GM23248 (cell line): ENCODE data around the gene GPR61. TPM values are rescaled to one million over a fixed set of nuclear protein-coding genes. Genes with fewer than 3 reads are reported as not detected.

ENCODE experiments used
- DNase-seq: peaks from one replicate; pipeline ENCODE4 v3.0.0-alpha.2; 2015
- H2AFZ ChIP-seq: fragments of 200-600 bp; sonication (generic); 2 replicates; pipeline ENCODE4 v1.6.1; 2016; ENCODE audit warnings: antibody characterized with exemption
- H3F3A ChIP-seq: fragments of 200-600 bp; sonication (generic); 2 replicates; pipeline ENCODE4 v1.6.1; 2016; ENCODE audit warnings: mild to moderate bottlenecking, antibody characterized with exemption, mixed run types; ENCODE audit not compliant: insufficient read depth
- H3K27ac ChIP-seq: fragments of 200-600 bp; sonication (generic); 2 replicates; pipeline ENCODE4 v1.5.1; 2016; ENCODE audit warnings: mild to moderate bottlenecking
- H3K27me3 ChIP-seq: fragments of 200-600 bp; sonication (generic); replicated peaks from 2 replicates; pipeline ENCODE4 v1.6.1; 2016; ENCODE audit warnings: mild to moderate bottlenecking; ENCODE audit not compliant: insufficient read depth
- H3K36me3 ChIP-seq: fragments of 200-600 bp; sonication (generic); 2 replicates; pipeline ENCODE4 v1.6.1; 2016; ENCODE audit warnings: low read depth, mild to moderate bottlenecking
- H3K4me1 ChIP-seq: fragments of 200-600 bp; sonication (generic); 2 replicates; pipeline ENCODE4 v1.6.1; 2016; ENCODE audit warnings: mild to moderate bottlenecking; ENCODE audit not compliant: insufficient read depth
- H3K4me2 ChIP-seq: fragments of 200-600 bp; sonication (generic); one replicate; pipeline ENCODE4 v1.6.1; 2016; ENCODE audit warnings: mild to moderate bottlenecking; ENCODE audit not compliant: unreplicated experiment
- H3K4me3 ChIP-seq: fragments of 200-600 bp; sonication (generic); 2 replicates; pipeline ENCODE4 v1.5.1; 2016; ENCODE audit warnings: mild to moderate bottlenecking
- H3K79me2 ChIP-seq: fragments of 200-600 bp; sonication (generic); 2 replicates; pipeline ENCODE4 v1.6.1; 2016; ENCODE audit warnings: mild to moderate bottlenecking; ENCODE audit not compliant: insufficient read depth
- H3K9ac ChIP-seq: fragments of 200-600 bp; sonication (generic); 2 replicates; pipeline ENCODE4 v1.6.1; 2016; ENCODE audit warnings: mild to moderate bottlenecking
- H3K9me2 ChIP-seq: fragments of 200-600 bp; sonication (generic); 2 replicates; pipeline ENCODE4 v1.6.1; 2016; ENCODE audit warnings: mixed run types, mild to moderate bottlenecking, moderate library complexity; ENCODE audit not compliant: insufficient read depth
- H3K9me3 ChIP-seq: fragments of 200-600 bp; sonication (generic); one replicate; pipeline ENCODE4 v1.6.1; 2017; ENCODE audit warnings: low read depth
- H4K20me1 ChIP-seq: fragments of 200-600 bp; sonication (generic); 2 replicates; pipeline ENCODE4 v1.6.0; 2016; ENCODE audit not compliant: insufficient read depth
- EZH2 ChIP-seq: fragments of 200-600 bp; sonication (generic); IDR thresholded peaks from 2 replicates; pipeline ENCODE4 v1.6.1; 2018; ENCODE audit warnings: antibody characterized with exemption, mild to moderate bottlenecking; ENCODE audit not compliant: insufficient read depth, poor library complexity, severe bottlenecking
- EZH2phosphoT487 ChIP-seq: fragments of 200-600 bp; sonication (generic); IDR thresholded peaks from 2 replicates; pipeline ENCODE4 v1.6.1; 2018; ENCODE audit warnings: antibody characterized with exemption, moderate library complexity, mild to moderate bottlenecking, low read depth; ENCODE audit not compliant: insufficient read depth
- WGBS, 2 experiments: methylation state at CpG; one replicate each; pipeline ENCODE4 v1.1.6; 2015 to 2017; ENCODE audit warnings: low lambda C conversion rate in 2 of 2, low coverage in 1 of 2; ENCODE audit errors: missing lambda C conversion rate in 2 of 2; 5-methylcytosine and 5-hydroxymethylcytosine counted together
- in situ Hi-C: fragments of 300-500 bp; cut with MboI; formaldehyde crosslinking; loops from 2 replicates; pipeline ENCODE4 v1.15.0; 2020
- polyA plus RNA-seq: library from polyadenylated mRNA; unstranded; fragments of >200 nt; fragmentation: Nextera tagmentation; extraction: Ambion mirVana; gene quantifications from 2 replicates; pipeline ENCODE4 v1.2.1, GENCODE V29; 2016
- total RNA-seq: library from RNA; depleted of rRNA; stranded (reverse); fragments of >200 nt; shearing (Covaris generic); gene quantifications from 2 replicates; pipeline ENCODE4 v1.2.3, GENCODE V29; 2014

Gene GPR61
- total and polyA plus RNA-seq, 2 experiments from 2014 or later: not detected

DNA sequence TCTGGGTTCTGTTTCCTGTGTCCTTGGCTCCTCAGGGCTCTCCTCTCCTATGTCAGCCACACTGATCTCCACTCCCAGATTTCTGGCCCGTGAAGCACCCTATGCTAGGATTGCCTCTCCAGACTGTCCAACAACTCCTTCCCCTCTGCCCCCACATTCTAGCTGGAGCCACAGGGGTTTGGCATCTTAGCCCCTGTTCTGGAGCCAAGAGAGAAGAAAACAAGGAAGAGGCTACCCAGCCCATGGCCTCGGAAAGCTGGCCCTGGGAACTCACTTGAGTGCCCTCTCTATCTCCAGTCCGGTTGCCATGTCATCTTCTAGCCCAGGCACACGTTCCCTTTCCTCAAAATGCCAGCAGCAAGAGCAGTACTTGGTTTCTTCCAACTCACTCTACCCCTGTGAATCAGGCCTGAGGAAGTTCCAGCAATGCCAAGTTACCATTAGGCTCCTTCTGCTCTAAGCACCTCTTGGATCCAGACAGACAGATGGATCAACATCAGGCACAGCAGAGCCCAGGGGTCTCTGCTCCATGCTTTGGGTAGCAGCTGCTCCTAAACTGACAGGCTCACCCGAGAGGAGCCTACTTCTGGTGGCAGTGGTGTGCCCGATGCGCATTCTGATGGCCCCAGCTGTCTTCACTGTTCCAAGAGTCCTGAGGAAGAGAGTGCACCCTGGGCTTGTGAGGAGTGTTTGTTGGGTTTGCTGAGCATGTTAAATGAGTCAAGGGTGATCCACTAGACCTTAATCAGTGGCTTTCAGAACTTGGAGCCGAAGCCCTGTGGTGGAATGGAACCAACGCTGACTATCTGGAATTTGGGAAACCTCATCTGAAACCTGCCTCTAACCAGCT lies 11.6 kb upstream of the GPR61 start:
- TF ChIP-seq EZH2phosphoT487: no peak
- TF ChIP-seq EZH2: no peak
- H3K9me3 ChIP-seq: no peaks in the 10 kb centered on the region
- H3K36me3 ChIP-seq: no peaks in the 10 kb centered on the region
- no peaks in the 10 kb centered on the region for H3K27me3 ChIP-seq
- H3K9me2 ChIP-seq: no peaks in the 10 kb centered on the region
- H3K4me1 ChIP-seq: peaks cover 4% of the 10 kb centered on the region
- DNase-seq: no peak
- no peaks in the 10 kb centered on the region for H4K20me1 ChIP-seq
- no peak overlapping the region for H3K4me3 ChIP-seq
- no peak overlapping the region for H3K9ac ChIP-seq
- H3F3A ChIP-seq: no peaks in the 10 kb centered on the region
- H3K79me2 ChIP-seq: no peaks in the 10 kb centered on the region
- no peak overlapping the region for H3K4me2 ChIP-seq
- no peak overlapping the region for H2AFZ ChIP-seq
- WGBS, 2 experiments: 68 to 73% methylated on average over 9 of the region's 9 CpGs
- in situ Hi-C loops: no loop called here
- H3K27ac ChIP-seq: no peak overlapping the region

DNA sequence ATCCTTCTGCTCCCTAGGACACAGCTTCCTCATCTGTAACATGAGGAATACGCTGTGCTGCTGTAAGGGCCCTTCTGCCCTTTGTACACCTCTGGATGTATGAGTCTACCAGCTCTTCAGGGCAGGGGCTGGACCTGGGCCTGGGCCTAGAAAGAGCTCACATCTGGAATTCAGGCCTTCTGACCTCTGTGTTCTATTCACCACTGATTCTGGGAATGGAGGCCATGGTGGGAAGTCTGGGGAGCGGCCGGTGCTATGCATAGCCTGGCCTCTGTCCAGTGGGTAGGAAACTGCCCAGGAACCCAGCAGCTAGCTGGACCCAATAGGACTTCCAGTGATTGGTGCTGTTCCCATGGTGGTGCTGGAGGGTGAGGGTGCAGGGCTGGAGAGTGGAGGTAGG lies 11.0 kb upstream of the GPR61 start:
- Histone ChIP-seq H3K9ac (no peak overlapping the region), H2AFZ (no peak overlapping the region), H3K4me2 (no peak overlapping the region), H3K27me3 (no peaks in the 10 kb centered on the region), H4K20me1 (no peaks in the 10 kb centered on the region), H3F3A (no peaks in the 10 kb centered on the region), H3K79me2 (no peaks in the 10 kb centered on the region), H3K27ac (no peak overlapping the region), H3K9me2 (no peaks in the 10 kb centered on the region), H3K4me3 (no peak overlapping the region), H3K9me3 (no peaks in the 10 kb centered on the region), H3K36me3 (no peaks in the 10 kb centered on the region), H3K4me1 (peaks cover 4% of the 10 kb centered on the region)
- DNase-seq: no peak
- no peak for TF ChIP-seq EZH2phosphoT487
- no peak for TF ChIP-seq EZH2
- in situ Hi-C loops: no loop called here
- WGBS, 2 experiments: 79 to 81% methylated on average over 3 of the region's 3 CpGs

DNA sequence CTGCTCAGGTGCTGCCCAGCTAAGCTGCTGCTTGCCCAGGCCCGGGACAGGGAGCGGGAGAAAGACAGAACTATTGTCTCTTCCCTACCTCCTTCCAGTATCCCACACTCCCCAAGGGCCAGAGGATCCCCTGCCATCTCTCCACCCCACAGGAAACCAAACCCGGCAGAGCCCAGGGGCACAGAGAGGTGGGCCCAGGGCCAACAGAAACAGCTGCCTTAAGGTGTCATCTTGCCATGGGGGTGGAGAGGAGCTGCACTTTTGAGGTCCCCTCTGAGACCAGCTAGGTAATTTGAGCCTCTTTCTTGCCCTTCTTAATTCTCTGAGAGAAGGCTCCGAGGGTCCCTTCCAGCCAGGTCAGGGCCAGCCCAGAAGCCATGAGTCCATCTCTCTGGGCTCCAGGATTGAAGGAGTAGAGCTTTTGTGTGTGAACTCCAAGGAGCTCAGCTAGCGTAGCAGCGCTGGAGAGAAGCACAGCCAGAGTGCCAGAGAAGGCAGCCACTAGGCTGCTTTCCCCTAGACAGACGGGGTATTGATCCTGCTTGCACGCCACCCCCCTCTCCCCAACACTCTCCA lies 9.7 kb upstream of the GPR61 start:
- 64 to 74% methylated on average over 8 of the region's 8 CpGs for WGBS, 2 experiments
- Histone ChIP-seq H3K4me2 (no peak overlapping the region), H3K9ac (no peak overlapping the region), H4K20me1 (no peaks in the 10 kb centered on the region), H3K4me3 (no peak overlapping the region), H3K79me2 (no peaks in the 10 kb centered on the region), H3K27me3 (no peaks in the 10 kb centered on the region), H2AFZ (no peak overlapping the region), H3K9me3 (no peaks in the 10 kb centered on the region), H3K9me2 (no peaks in the 10 kb centered on the region), H3F3A (no peaks in the 10 kb centered on the region), H3K36me3 (no peaks in the 10 kb centered on the region), H3K4me1 (peaks cover 4% of the 10 kb centered on the region), H3K27ac (no peak overlapping the region)
- in situ Hi-C loops: loop anchor here (5.0 to 10.0 kb wide), 2 partner anchors 38 to 265 kb away; partner anchors contain the start of gene CYB561D1
- TF ChIP-seq EZH2 (no peak), EZH2phosphoT487 (no peak)
- DNase-seq: no peak

DNA sequence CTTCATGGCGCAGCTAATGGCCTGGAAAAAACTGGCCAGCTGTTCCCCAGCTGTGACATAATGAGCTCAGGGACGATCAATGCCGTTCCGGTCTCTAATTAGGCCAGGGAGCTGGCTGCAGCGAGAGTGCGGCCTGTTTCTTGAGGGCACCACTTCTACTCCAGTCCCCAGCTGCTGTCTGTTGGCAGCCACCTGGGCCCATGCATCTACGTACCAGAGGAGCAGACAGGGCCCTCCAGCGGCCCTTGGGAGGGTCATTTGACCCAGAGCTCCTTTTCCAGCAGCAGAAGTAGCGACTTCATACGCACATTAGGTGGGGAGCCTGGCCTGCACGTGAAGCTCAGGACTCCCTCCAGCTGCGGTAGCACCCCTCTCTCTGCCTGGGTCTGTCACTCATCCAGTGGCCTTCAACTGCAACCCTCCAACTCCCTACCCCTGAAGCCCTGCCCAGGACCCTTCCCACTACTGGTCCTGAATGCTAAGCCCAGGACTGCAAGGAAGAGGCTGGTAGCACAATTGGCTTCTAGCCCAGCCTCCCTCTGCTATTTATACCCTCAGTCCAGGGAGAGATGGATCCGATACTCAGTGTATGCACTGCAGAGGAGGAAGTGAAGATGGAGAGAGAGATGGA lies 9.1 kb upstream of the GPR61 start:
- H2AFZ ChIP-seq: no peak overlapping the region

More for the DNA sequence above, 9.1 kb upstream of the GPR61 start:
- Histone ChIP-seq H4K20me1 (no peaks in the 10 kb centered on the region), H3K4me3 (no peak overlapping the region), H3K27ac (no peak overlapping the region), H3K27me3 (no peaks in the 10 kb centered on the region), H3K79me2 (no peaks in the 10 kb centered on the region), H3K9me3 (no peaks in the 10 kb centered on the region), H3K9me2 (no peaks in the 10 kb centered on the region), H3K9ac (no peak overlapping the region), H3K36me3 (no peaks in the 10 kb centered on the region), H3K4me2 (no peak overlapping the region), H3K4me1 (peaks cover 4% of the 10 kb centered on the region), H3F3A (no peaks in the 10 kb centered on the region)
- TF ChIP-seq EZH2phosphoT487 (no peak), EZH2 (no peak)
- DNase-seq: no peak
- WGBS, 2 experiments: 61 to 66% methylated on average over 13 of the region's 13 CpGs
- in situ Hi-C loops: loop anchor here (5.0 to 10.0 kb wide), 2 partner anchors 38 to 266 kb away; partner anchors contain the start of gene CYB561D1
